Stimulated activated naive CD8-positive, alpha-beta T cell treated with anti-CD3 and anti-CD28 coated beads, Interleukin-15, amount 100 ng/mL, for 72 hours (primary cell): ENCODE results near the gene SLC47A2.

Source experiments
- ATAC-seq: fragments of 150-1000 bp; cut with Tn5 transposase; 2 replicates; pipeline ENCODE4 v1.10.0; 2021; ENCODE audit warnings: mild to moderate bottlenecking, moderate library complexity
- DNase-seq, 2 donors: peaks; one replicate each; pipeline ENCODE4 v3.0.0; 2021 to 2022
- H3K27ac Mint-ChIP-seq, 2 donors: one replicate each; pipeline ENCODE4 v1.8.0; 2022; ENCODE audit warnings: mild to moderate bottlenecking in 2 of 2, mixed read lengths in 2 of 2, moderate library complexity in 2 of 2
- H3K27me3 Mint-ChIP-seq: one replicate; pipeline ENCODE4 v1.8.0; 2022; ENCODE audit warnings: mixed read lengths
- H3K4me1 Mint-ChIP-seq: one replicate; pipeline ENCODE4 v1.8.0; 2022; ENCODE audit warnings: mild to moderate bottlenecking, mixed read lengths
- H3K4me3 Mint-ChIP-seq, 2 donors: one replicate each; pipeline ENCODE4 v1.8.0; 2022; ENCODE audit warnings: mild to moderate bottlenecking in 2 of 2, mixed read lengths in 2 of 2, moderate library complexity in 1 of 2
- H3K9me3 Mint-ChIP-seq, 2 donors: one replicate each; pipeline ENCODE4 v1.8.0; 2022; ENCODE audit warnings: mixed read lengths in 2 of 2

SLC47A2 gene

GRCh38 chr17:19723964-19724363 lies 7.6 kb upstream of the SLC47A2 start:
- no peaks in the 10 kb centered on the region for H3K9me3 Mint-ChIP-seq
- H3K27me3 Mint-ChIP-seq = no peaks in the 10 kb centered on the region
- no peak overlapping the region for H3K27ac Mint-ChIP-seq
- DNase-seq (no peak), ATAC-seq (no peak)
- H3K4me3 Mint-ChIP-seq = peak overlapping the region in 1 of 2 donors; percentile 48
- peaks cover 15% of the 10 kb centered on the region for H3K4me1 Mint-ChIP-seq

GRCh38 chr17:19720631-19721426 lies 4.4 kb upstream of the SLC47A2 start:
- ATAC-seq (no peak), DNase-seq (no peak)
- no peaks in the 10 kb centered on the region for H3K27me3 Mint-ChIP-seq
- peaks cover 15% of the 10 kb centered on the region for H3K4me1 Mint-ChIP-seq
- H3K4me3 Mint-ChIP-seq = no peak overlapping the region
- H3K9me3 Mint-ChIP-seq = no peaks in the 10 kb centered on the region
- peak overlapping the region in 1 of 2 donors; percentile 57 for H3K27ac Mint-ChIP-seq

GRCh38 chr17:19720210-19720475 lies 3.8 kb upstream of the SLC47A2 start:
- H3K27ac Mint-ChIP-seq = no peak overlapping the region
- no peak for ATAC-seq
- H3K4me1 Mint-ChIP-seq = peaks cover 13% of the 10 kb centered on the region
- no peaks in the 10 kb centered on the region for H3K9me3 Mint-ChIP-seq
- H3K27me3 Mint-ChIP-seq = no peaks in the 10 kb centered on the region
- DNase-seq = no peak
- H3K4me3 Mint-ChIP-seq = no peak overlapping the region

- Mint-ChIP-seq H3K4me1 (peaks cover 7% of the 10 kb centered on the region), H3K9me3 (no peaks in the 10 kb centered on the region), H3K4me3 (no peak overlapping the region), H3K27me3 (no peaks in the 10 kb centered on the region), H3K27ac (no peak overlapping the region)
- DNase-seq (no peak), ATAC-seq (no peak)
Observed at GRCh38 chr17:19719355-19720209, 3.2 kb upstream of the SLC47A2 start.

GRCh38 chr17:19718613-19719354 lies 2.4 kb upstream of the SLC47A2 start:
- Mint-ChIP-seq H3K4me1 (no peaks in the 10 kb centered on the region), H3K27me3 (no peaks in the 10 kb centered on the region), H3K9me3 (no peaks in the 10 kb centered on the region), H3K4me3 (no peak overlapping the region), H3K27ac (no peak overlapping the region)
- DNase-seq = no peak
- ATAC-seq = no peak

- Mint-ChIP-seq H3K27me3 (no peaks in the 10 kb centered on the region), H3K4me3 (no peak overlapping the region), H3K4me1 (no peaks in the 10 kb centered on the region), H3K27ac (no peak overlapping the region), H3K9me3 (no peaks in the 10 kb centered on the region)
- no peak for ATAC-seq
- no peak for DNase-seq
Observed at GRCh38 chr17:19718041-19718612, 1.7 kb upstream of the SLC47A2 start.

- ATAC-seq (no peak), DNase-seq (no peak)
Observed at GRCh38 chr17:19717411-19717908, 1.1 kb upstream of the SLC47A2 start.

GRCh38 chr17:19717031-19717360 lies 612 bp upstream of the SLC47A2 start:
- Mint-ChIP-seq H3K27me3 (no peaks in the 10 kb centered on the region), H3K4me3 (no peak overlapping the region), H3K9me3 (no peaks in the 10 kb centered on the region), H3K4me1 (no peaks in the 10 kb centered on the region), H3K27ac (no peak overlapping the region)
- no peak for ATAC-seq
- DNase-seq = no peak

More at GRCh38 chr17:19717411-19717908, 1.1 kb upstream of the SLC47A2 start:
- Mint-ChIP-seq H3K27ac (peak overlapping the region in 1 of 2 donors; percentile 80), H3K27me3 (no peaks in the 10 kb centered on the region), H3K4me1 (no peaks in the 10 kb centered on the region), H3K9me3 (no peaks in the 10 kb centered on the region), H3K4me3 (no peak overlapping the region)

- Mint-ChIP-seq H3K9me3 (no peaks in the 10 kb centered on the region), H3K4me1 (no peaks in the 10 kb centered on the region), H3K4me3 (no peak overlapping the region), H3K27ac (peak overlapping the region in 1 of 2 donors; percentile 20), H3K27me3 (no peaks in the 10 kb centered on the region)
- DNase-seq = no peak
- ATAC-seq = no peak
Observed at GRCh38 chr17:19714542-19715411, 1.6 kb downstream of the SLC47A2 start.

- no peak overlapping the region for H3K27ac Mint-ChIP-seq
- H3K4me3 Mint-ChIP-seq = no peak overlapping the region
- H3K9me3 Mint-ChIP-seq = no peaks in the 10 kb centered on the region
- DNase-seq = no peak
- H3K4me1 Mint-ChIP-seq = no peaks in the 10 kb centered on the region
- no peak for ATAC-seq
- H3K27me3 Mint-ChIP-seq = no peaks in the 10 kb centered on the region
Observed at GRCh38 chr17:19713901-19714361, 2.5 kb downstream of the SLC47A2 start.

- Mint-ChIP-seq H3K4me1 (no peaks in the 10 kb centered on the region), H3K27ac (no peak overlapping the region), H3K9me3 (no peaks in the 10 kb centered on the region), H3K27me3 (no peaks in the 10 kb centered on the region), H3K4me3 (no peak overlapping the region)
- DNase-seq = no peak
- no peak for ATAC-seq
Observed at GRCh38 chr17:19713462-19713861, 2.9 kb downstream of the SLC47A2 start.

- ATAC-seq = no peak
- H3K9me3 Mint-ChIP-seq = no peaks in the 10 kb centered on the region
- no peak overlapping the region for H3K4me3 Mint-ChIP-seq
- DNase-seq = no peak
- H3K27ac Mint-ChIP-seq = no peak overlapping the region
- no peaks in the 10 kb centered on the region for H3K4me1 Mint-ChIP-seq
- no peaks in the 10 kb centered on the region for H3K27me3 Mint-ChIP-seq
Observed at GRCh38 chr17:19712436-19713004, 3.9 kb downstream of the SLC47A2 start.

- no peaks in the 10 kb centered on the region for H3K27me3 Mint-ChIP-seq
- ATAC-seq (no peak), DNase-seq (no peak)
- no peaks in the 10 kb centered on the region for H3K9me3 Mint-ChIP-seq
- H3K27ac Mint-ChIP-seq = peak overlapping the region in 1 of 2 donors; percentile 31
- H3K4me1 Mint-ChIP-seq = no peaks in the 10 kb centered on the region
- no peak overlapping the region for H3K4me3 Mint-ChIP-seq
Observed at GRCh38 chr17:19709841-19710240, 6.5 kb downstream of the SLC47A2 start.

GRCh38 chr17:19708431-19709175 lies 7.8 kb downstream of the SLC47A2 start:
- ATAC-seq (no peak), DNase-seq (no peak)
- peak overlapping the region in 1 of 2 donors; percentile 61 for H3K27ac Mint-ChIP-seq
- no peaks in the 10 kb centered on the region for H3K27me3 Mint-ChIP-seq
- no peak overlapping the region for H3K4me3 Mint-ChIP-seq
- H3K9me3 Mint-ChIP-seq = no peaks in the 10 kb centered on the region
- no peaks in the 10 kb centered on the region for H3K4me1 Mint-ChIP-seq
